HL-60 (cell line): ENCODE data around the gene MSH4.
"Not testable (repeated sequence)": the region's sequence is repeated elsewhere in the genome, so short reads cannot be mapped to it uniquely, and the experiment has no call there.

ENCODE experiments used
- DNase-seq, 2 experiments: peaks; one replicate each; pipeline ENCODE4 v3.0.0-alpha.2; 2010 to 2020; ENCODE audit warnings: low read depth in 1 of 2, low spot score in 1 of 2
- H3K27ac ChIP-seq: fragments of 250-450 bp; sonication (Bioruptor Pico); replicated peaks from 2 replicates; pipeline ENCODE4 v1.5.1; 2020; ENCODE audit warnings: mild to moderate bottlenecking, moderate library complexity
- H3K27me3 ChIP-seq: fragments of 250-450 bp; sonication (Bioruptor Pico); 2 replicates; pipeline ENCODE4 v1.5.1; 2021; ENCODE audit warnings: mild to moderate bottlenecking, moderate library complexity; ENCODE audit not compliant: insufficient read depth, poor library complexity, severe bottlenecking
- H3K4me3 ChIP-seq: replicated peaks from 2 replicates; pipeline ENCODE4 v1.5.1; 2011; ENCODE audit warnings: mild to moderate bottlenecking, control low read depth, low read length; ENCODE audit not compliant: insufficient read depth
- CTCF ChIP-seq: IDR thresholded peaks from one replicate; pipeline ENCODE4 v1.5.1; 2011; ENCODE audit warnings: low read length, control low read depth, inconsistent platforms; ENCODE audit not compliant: insufficient read depth
- GABPA ChIP-seq: IDR thresholded peaks from 2 replicates; pipeline ENCODE4 v1.6.1; 2012; ENCODE audit warnings: low read depth
- POLR2AphosphoS5 ChIP-seq: IDR thresholded peaks from 2 replicates; pipeline ENCODE4 v1.6.1; 2012; ENCODE audit warnings: low read depth
- REST ChIP-seq: IDR thresholded peaks from 2 replicates; pipeline ENCODE4 v1.6.1; 2012; ENCODE audit warnings: low read depth; ENCODE audit not compliant: insufficient replicate concordance
- SPI1 ChIP-seq: IDR thresholded peaks from 2 replicates; pipeline ENCODE4 v1.6.1; 2012; ENCODE audit warnings: low read depth, mild to moderate bottlenecking, borderline replicate concordance
- long read RNA-seq: library from polyadenylated mRNA; unstranded; transcript quantifications from one replicate; pipeline ENCODE4 v2.0.0, GENCODE V29; 2020

MSH4 gene
- long read RNA-seq = 0 reads

- Histone ChIP-seq H3K27me3 (no peaks in the 10 kb centered on the region), H3K4me3 (no peak within 1 kb of the TSS), H3K27ac (no peak within 1 kb of the TSS)
- DNase-seq = peak in 1 of 2 experiments; percentile 5
- TF ChIP-seq POLR2AphosphoS5 (peak; percentile 61), SPI1 (no peak)
Measured at GRCh38 chr1:75796376-75797272, at the start of gene MSH4. Gene MSH4 (plus strand): TSS chr1:75796882. CDS start chr1:75796986, 104 bp downstream.

- H3K4me3 ChIP-seq, H3K27ac ChIP-seq, DNase-seq, H3K27me3 ChIP-seq: not testable (repeated sequence)
Measured at GRCh38 chr1:75757210-75757609, 39.5 kb upstream of the MSH4 start.

- H3K27me3 ChIP-seq, H3K27ac ChIP-seq, DNase-seq, H3K4me3 ChIP-seq: not testable (repeated sequence)
Measured at GRCh38 chr1:75758543-75758942, 38.1 kb upstream of the MSH4 start.

- Histone ChIP-seq H3K27me3 (no peaks in the 10 kb centered on the region), H3K27ac (no peak overlapping the region), H3K4me3 (no peak overlapping the region)
- no peak for DNase-seq
- TF ChIP-seq CTCF = no peak
- no peak for TF ChIP-seq SPI1
- TF ChIP-seq GABPA = no peak
- no peak for TF ChIP-seq REST
- no peak for TF ChIP-seq POLR2AphosphoS5
Measured at GRCh38 chr1:75764057-75764655, 32.5 kb upstream of the MSH4 start.

GRCh38 chr1:75765697-75766355 is 30.9 kb upstream of the MSH4 start:
- TF ChIP-seq GABPA (no peak), POLR2AphosphoS5 (no peak), CTCF (no peak), SPI1 (no peak), REST (no peak)
- Histone ChIP-seq H3K27me3 (no peaks in the 10 kb centered on the region), H3K27ac (no peak overlapping the region), H3K4me3 (no peak overlapping the region)
- no peak for DNase-seq
